Kidney (tissue), 14 donors: ENCODE data around the gene PLEKHM3. TPM values are rescaled to one million over a fixed set of nuclear protein-coding genes. Genes with fewer than 3 reads are reported as not detected.

Experiments used
- DNase-seq, 5 donors: peaks; one replicate each; pipeline ENCODE4 v3.0.0-alpha.2; 2013 to 2020
- FAIRE-seq: peaks from 2 replicates; lab custom pipeline; 2012; peaks lifted over from hg19 to GRCh38; lab: Jason Lieb, UNC
- H3K27ac ChIP-seq, 2 donors: one replicate each; pipeline ENCODE4 v1.7.0; 2013; ENCODE audit warnings: low read depth in 2 of 2, low read length in 2 of 2, inconsistent platforms in 1 of 2
- H3K27me3 ChIP-seq: one replicate; pipeline ENCODE4 v1.7.1; 2013; ENCODE audit warnings: low read length, inconsistent platforms; ENCODE audit not compliant: control insufficient read depth, insufficient read depth
- H3K36me3 ChIP-seq, 3 donors: one replicate each; pipeline versions ENCODE4 v1.7.0 to v1.7.1; 2013; ENCODE audit warnings: low read length in 3 of 3, control low read depth in 1 of 3, inconsistent platforms in 1 of 3; ENCODE audit not compliant: insufficient read depth in 3 of 3, control insufficient read depth in 2 of 3
- H3K4me1 ChIP-seq, 3 donors: one replicate each; pipeline versions ENCODE4 v1.7.0 to v1.7.1; 2013; ENCODE audit warnings: low read length in 3 of 3, inconsistent platforms in 1 of 3, low read depth in 1 of 3; ENCODE audit not compliant: control insufficient read depth in 2 of 3, insufficient read depth in 2 of 3
- H3K4me3 ChIP-seq, 3 donors: one replicate each; pipeline versions ENCODE4 v1.7.0 to v1.8.1; 2013; ENCODE audit warnings: low read length in 3 of 3, control low read depth in 1 of 3, inconsistent platforms in 1 of 3
- H3K9ac ChIP-seq, 3 donors: one replicate each; pipeline versions ENCODE4 v1.7.0 to v1.7.1; 2013; ENCODE audit warnings: low read length in 3 of 3, control low read depth in 1 of 3, inconsistent platforms in 1 of 3
- H3K9me3 ChIP-seq, 3 donors: one replicate each; pipeline versions ENCODE4 v1.7.0 to v1.7.1; 2013; ENCODE audit warnings: low read length in 3 of 3, control low read depth in 1 of 3, inconsistent platforms in 1 of 3; ENCODE audit not compliant: control insufficient read depth in 2 of 3, insufficient read depth in 1 of 3
- CTCF ChIP-seq: IDR thresholded peaks from 3 replicates; pipeline ENCODE4 v1.5.1; 2012; ENCODE audit warnings: mild to moderate bottlenecking, moderate library complexity, borderline replicate concordance; ENCODE audit not compliant: insufficient read depth; ENCODE audit errors: extremely low read depth
- intact Hi-C: fragments of 100-400 bp; cut with DNase I; formaldehyde crosslinking; loops from one replicate; pipeline ENCODE4 v1.11.1; 2022
- polyA plus RNA-seq: library from polyadenylated mRNA; stranded (reverse); fragments of 350-450 nt; fragmentation: Illumina TruSeq; extraction: RNeasy Lipid Tissue Mini Kit (QIAGEN cat#74804); gene quantifications from one replicate; pipeline ENCODE4 v1.2.3, GENCODE V29; 2014; ENCODE audit warnings: low read depth, low replicate concordance; ENCODE audit not compliant: insufficient read depth
- total RNA-seq: library from RNA; stranded (reverse); fragmentation: NEBNext Ultra II Directional; extraction: Animal tissue kit (Norgen Biotek cat#: 25700); gene quantifications from one replicate; pipeline ENCODE4 v1.2.1, GENCODE V29; 2021
- donor health status: control.
- donor health status: control.
- donor health status: control.
- donor health status: control.
- donor health status: control.
- donor health status: DM: yes; HTN: yes; CAD: no.
- donor health status: Normal renal cell carcinoma (clear cell type).

Gene PLEKHM3
- total and polyA plus RNA-seq, 2 donors from 2014 or later, result 4.2 to 13.5 TPM

DNA sequence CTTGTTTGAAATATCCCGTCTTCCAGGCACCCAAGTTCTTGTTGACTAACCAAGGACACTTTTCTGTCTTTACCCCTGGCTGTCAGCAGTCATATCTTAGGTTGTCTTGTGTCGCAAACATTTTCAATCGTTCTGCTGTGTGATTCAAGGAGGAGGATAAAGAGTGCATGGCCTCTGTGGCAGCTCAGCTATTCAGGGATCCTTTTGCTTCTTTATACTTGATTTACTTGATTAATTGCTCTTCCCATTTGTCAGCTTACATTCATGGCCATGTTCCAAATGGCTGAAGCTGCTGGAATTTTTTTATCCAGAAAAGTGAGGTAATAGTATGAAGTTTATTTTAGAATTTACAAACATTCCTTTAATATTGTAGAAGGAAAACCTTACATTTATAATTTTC lies 158.3 kb downstream of the PLEKHM3 start:
- H3K4me3 ChIP-seq, result no peak overlapping the region
- no peaks in the 10 kb centered on the region for H3K27me3 ChIP-seq
- FAIRE-seq, result no peak
- H3K9ac ChIP-seq, result no peak overlapping the region
- H3K9me3 ChIP-seq, result no peaks in the 10 kb centered on the region
- intact Hi-C loops, result no loop called here
- no peak for TF ChIP-seq CTCF
- H3K36me3 ChIP-seq, result no peaks in the 10 kb centered on the region
- peaks cover 0 to 3% (median 2%) of the 10 kb centered on the region in 3 donors for H3K4me1 ChIP-seq
- no peak overlapping the region for H3K27ac ChIP-seq
- peak in 2 of 5 donors; percentile 40 to 46 for DNase-seq

GRCh38 chr2:207865210-207865609 lies 160.1 kb downstream of the PLEKHM3 start:
- Histone ChIP-seq H3K4me1 (peaks cover 0 to 2% (median under 1%) of the 10 kb centered on the region in 3 donors), H3K27me3 (no peaks in the 10 kb centered on the region), H3K9ac (no peak overlapping the region), H3K9me3 (no peaks in the 10 kb centered on the region), H3K27ac (no peak overlapping the region), H3K4me3 (no peak overlapping the region), H3K36me3 (no peaks in the 10 kb centered on the region)
- FAIRE-seq, result no peak
- no peak for TF ChIP-seq CTCF
- no peak for DNase-seq
- intact Hi-C loops, result no loop called here

DNA sequence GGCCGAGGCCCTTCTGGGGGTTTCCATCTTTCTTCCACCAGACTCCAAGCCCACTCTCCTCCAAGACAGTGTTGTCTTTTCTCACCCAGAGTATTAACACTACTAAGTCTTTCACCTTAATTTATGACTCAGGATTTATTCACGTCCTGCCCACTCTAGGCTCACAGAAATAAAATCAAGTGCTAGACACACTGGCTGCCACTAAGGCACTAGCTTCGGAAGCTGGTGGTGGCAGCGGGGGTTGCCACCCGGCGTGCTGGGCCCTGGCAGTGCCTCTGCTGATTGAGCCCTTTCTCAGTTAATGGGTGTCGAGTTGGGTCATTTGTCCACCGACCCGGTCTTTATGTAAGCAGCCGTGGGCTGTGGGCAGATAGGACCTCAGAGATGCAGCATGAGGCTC lies 162.0 kb downstream of the PLEKHM3 start:
- FAIRE-seq (no peak), DNase-seq (no peak)
- no peak overlapping the region for H3K9ac ChIP-seq
- no peaks in the 10 kb centered on the region for H3K9me3 ChIP-seq
- no peaks in the 10 kb centered on the region for H3K36me3 ChIP-seq
- H3K27me3 ChIP-seq, result no peaks in the 10 kb centered on the region
- TF ChIP-seq CTCF, result no peak
- intact Hi-C loops, result no loop called here
- H3K4me3 ChIP-seq, result no peak overlapping the region
- peaks cover 0 to 2% (median 0%) of the 10 kb centered on the region in 3 donors for H3K4me1 ChIP-seq
- H3K27ac ChIP-seq, result no peak overlapping the region

GRCh38 chr2:207861789-207862188 lies 163.5 kb downstream of the PLEKHM3 start:
- H3K27me3 ChIP-seq, result no peaks in the 10 kb centered on the region
- no peaks in the 10 kb centered on the region for H3K9me3 ChIP-seq
- H3K4me1 ChIP-seq, result no peaks in the 10 kb centered on the region
- H3K27ac ChIP-seq, result no peak overlapping the region
- no peaks in the 10 kb centered on the region for H3K36me3 ChIP-seq
- intact Hi-C loops, result no loop called here
- TF ChIP-seq CTCF, result no peak
- FAIRE-seq (no peak), DNase-seq (no peak)
- H3K9ac ChIP-seq, result no peak overlapping the region
- H3K4me3 ChIP-seq, result no peak overlapping the region
